Effector memory CD8-positive, alpha-beta T cell (primary cell): ENCODE measurements around the gene TMEM18.
"Not testable (repeated sequence)": the region's sequence is repeated elsewhere in the genome, so short reads cannot be mapped to it uniquely, and the experiment has no call there.

Experiments used
- ATAC-seq: fragments of 150-1000 bp; cut with Tn5 transposase; replicated peaks from 2 replicates; pipeline ENCODE4 v1.10.0; 2021; ENCODE audit warnings: mild to moderate bottlenecking, moderate library complexity
- DNase-seq, 3 experiments: peaks; one replicate each; pipeline ENCODE4 v3.0.0; 2021
- H3K27ac Mint-ChIP-seq, 2 donors: one replicate each; pipeline ENCODE4 v1.8.0; 2022; ENCODE audit warnings: mild to moderate bottlenecking in 2 of 2, mixed read lengths in 2 of 2, moderate library complexity in 2 of 2
- H3K27me3 Mint-ChIP-seq, 2 donors: one replicate each; pipeline ENCODE4 v1.8.0; 2022; ENCODE audit warnings: mixed read lengths in 2 of 2
- H3K36me3 Mint-ChIP-seq: one replicate; pipeline ENCODE4 v1.8.0; 2022; ENCODE audit warnings: mild to moderate bottlenecking, moderate library complexity, mixed read lengths; ENCODE audit not compliant: insufficient read depth
- H3K4me1 Mint-ChIP-seq, 2 donors: one replicate each; pipeline ENCODE4 v1.8.0; 2022; ENCODE audit warnings: low read depth in 2 of 2, mixed read lengths in 2 of 2
- H3K4me3 Mint-ChIP-seq, 2 donors: one replicate each; pipeline ENCODE4 v1.8.0; 2022; ENCODE audit warnings: mild to moderate bottlenecking in 2 of 2, mixed read lengths in 2 of 2, moderate library complexity in 2 of 2
- H3K9me3 Mint-ChIP-seq, 2 donors: one replicate each; pipeline ENCODE4 v1.8.0; 2022; ENCODE audit warnings: mixed read lengths in 2 of 2

TMEM18 gene

DNA sequence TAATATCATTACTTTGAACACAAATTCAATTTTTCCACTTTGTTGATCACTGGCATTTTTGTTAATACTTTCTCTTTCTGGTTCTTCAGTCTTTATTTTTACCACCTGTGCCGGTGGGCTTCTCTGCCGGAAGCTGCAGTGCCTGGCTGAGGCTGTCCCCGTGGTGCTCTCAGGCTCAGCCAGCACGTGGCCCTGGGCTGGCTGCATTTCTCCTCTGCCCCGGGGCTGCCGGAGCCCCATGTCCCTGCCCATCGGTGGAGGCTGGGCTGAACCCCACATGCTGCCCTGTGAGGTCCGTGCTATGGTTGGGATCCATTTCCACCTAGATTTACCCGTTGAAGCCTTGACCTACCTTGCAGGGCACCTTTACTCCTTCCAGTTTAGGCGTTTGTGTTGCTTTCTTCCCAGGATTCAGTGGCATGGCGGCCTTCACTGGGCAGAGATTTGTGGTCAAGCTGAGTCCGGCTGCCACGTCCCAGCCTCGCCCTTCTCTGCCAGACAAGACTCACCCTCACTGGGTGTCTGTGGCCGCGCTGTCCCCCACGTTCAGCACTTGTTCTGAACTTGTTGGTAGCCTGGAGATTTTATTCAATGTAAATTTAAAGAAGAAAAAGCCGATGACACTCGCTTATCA, 12.8 kb upstream of the TMEM18 start:
- Mint-ChIP-seq H3K4me3 (no peak overlapping the region), H3K9me3 (peaks cover 0 to 7% of the 10 kb centered on the region in 2 donors), H3K36me3 (peaks cover 3% of the 10 kb centered on the region), H3K27me3 (peaks cover 50 to 70% of the 10 kb centered on the region in 2 donors), H3K27ac (no peak overlapping the region), H3K4me1 (no peaks in the 10 kb centered on the region)
- DNase-seq (no peak), ATAC-seq (no peak)

DNA sequence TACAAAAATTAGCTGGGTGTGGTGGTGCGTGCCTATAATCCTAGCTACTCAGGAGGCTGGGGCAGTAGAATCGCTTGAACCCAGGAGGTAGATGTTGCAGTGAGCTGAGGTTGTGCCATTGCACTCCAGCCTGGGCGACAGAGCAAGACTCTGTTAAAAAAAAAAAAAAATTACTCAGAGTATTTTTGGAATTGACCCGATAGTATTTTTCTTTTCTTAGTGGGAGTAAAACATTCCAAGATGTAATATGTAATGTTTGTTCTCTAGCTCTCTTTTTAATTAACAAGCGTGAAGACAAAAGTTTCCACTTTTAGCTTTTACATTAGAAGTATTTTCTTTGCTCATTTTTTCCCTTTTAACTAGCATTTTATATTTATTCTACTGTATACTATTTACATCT, 12.0 kb upstream of the TMEM18 start:
- no peak overlapping the region for H3K27ac Mint-ChIP-seq
- peaks cover 4 to 8% of the 10 kb centered on the region in 2 donors for H3K9me3 Mint-ChIP-seq
- no peaks in the 10 kb centered on the region for H3K4me1 Mint-ChIP-seq
- ATAC-seq (no peak), DNase-seq (no peak)
- H3K27me3 Mint-ChIP-seq = peaks cover 51 to 68% of the 10 kb centered on the region in 2 donors
- H3K4me3 Mint-ChIP-seq = no peak overlapping the region
- peaks cover 3% of the 10 kb centered on the region for H3K36me3 Mint-ChIP-seq

DNA sequence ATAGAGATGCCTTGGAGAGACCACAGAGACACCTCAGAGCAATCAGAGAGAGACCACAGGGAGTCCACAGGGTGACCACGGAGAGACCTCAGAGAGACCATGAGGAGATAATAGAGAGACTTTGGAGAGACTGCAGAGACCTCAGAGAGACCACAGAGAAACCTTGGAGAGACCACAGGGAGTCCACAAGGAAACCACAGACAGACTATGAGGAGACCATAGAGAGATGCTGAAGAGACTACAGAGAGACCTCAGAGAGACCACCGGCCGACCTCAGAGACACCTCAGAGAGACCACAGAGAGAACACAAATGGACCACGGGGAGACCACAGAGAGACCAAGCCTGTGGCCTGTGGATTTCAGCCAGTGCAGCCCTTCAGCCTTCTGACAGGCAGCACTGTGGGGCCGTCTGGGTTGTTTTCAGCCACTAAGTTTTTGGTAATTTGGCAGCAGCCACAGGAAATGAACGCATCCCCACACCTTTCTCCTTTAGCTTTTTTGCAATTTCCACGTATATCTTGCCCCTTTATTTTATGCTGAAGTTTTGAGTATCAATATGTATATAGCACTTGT, 11.4 kb upstream of the TMEM18 start:
- peak overlapping the region in 1 of 2 donors; percentile 7 for H3K27ac Mint-ChIP-seq
- H3K27me3 Mint-ChIP-seq = peaks cover 48 to 65% of the 10 kb centered on the region in 2 donors
- H3K4me3 Mint-ChIP-seq = no peak overlapping the region
- no peak for ATAC-seq
- H3K4me1 Mint-ChIP-seq = no peaks in the 10 kb centered on the region
- H3K36me3 Mint-ChIP-seq = peaks cover 3% of the 10 kb centered on the region
- H3K9me3 Mint-ChIP-seq = peaks cover 7 to 8% of the 10 kb centered on the region in 2 donors
- no peak for DNase-seq

DNA sequence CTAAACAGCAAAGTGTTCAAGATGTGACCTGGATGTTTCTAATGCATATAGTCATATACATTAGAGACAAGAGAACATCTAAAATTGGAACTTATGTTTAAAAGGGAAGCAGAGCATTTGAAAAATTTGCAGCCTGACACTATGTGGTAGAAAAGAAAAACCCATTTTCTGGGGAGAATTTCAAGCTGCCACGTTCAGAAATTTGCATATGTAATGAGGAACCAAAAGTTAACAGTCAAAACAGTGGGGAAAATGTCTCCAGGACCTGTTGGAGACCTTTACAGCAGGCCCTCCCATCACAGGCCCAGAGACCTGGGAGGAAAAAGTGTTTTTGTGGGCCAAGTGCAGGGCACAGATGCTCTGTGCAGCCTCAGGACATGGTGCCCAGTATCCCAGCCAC, 8.2 kb upstream of the TMEM18 start:
- DNase-seq (no peak), ATAC-seq (no peak)
- Mint-ChIP-seq H3K27me3 (peaks cover 30 to 43% of the 10 kb centered on the region in 2 donors), H3K4me1 (no peaks in the 10 kb centered on the region), H3K4me3 (no peak overlapping the region), H3K9me3 (peaks cover 7 to 8% of the 10 kb centered on the region in 2 donors), H3K36me3 (peaks cover 3% of the 10 kb centered on the region), H3K27ac (no peak overlapping the region)

DNA sequence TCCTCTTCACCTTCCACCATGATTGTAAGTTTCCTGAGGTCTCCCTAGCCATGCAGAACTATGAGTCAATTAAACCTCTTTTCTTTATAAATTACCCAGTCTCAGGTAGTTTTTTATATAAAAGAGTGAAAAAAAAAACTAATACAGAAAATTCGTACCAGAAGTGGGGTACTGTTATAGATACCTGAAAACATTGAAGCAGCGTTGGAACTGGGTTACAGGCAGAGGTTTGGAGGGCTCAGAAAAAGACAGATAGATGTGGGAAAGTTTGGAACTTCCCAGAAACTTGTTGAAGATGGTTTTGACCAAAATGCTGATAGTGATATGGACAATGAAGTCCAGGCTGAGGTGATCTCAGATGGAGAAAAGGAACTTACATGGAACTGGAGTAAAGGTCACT, 7.7 kb upstream of the TMEM18 start:
- peaks cover 25 to 38% of the 10 kb centered on the region in 2 donors for H3K27me3 Mint-ChIP-seq
- ATAC-seq, H3K4me1 Mint-ChIP-seq, DNase-seq, H3K27ac Mint-ChIP-seq, H3K9me3 Mint-ChIP-seq, H3K36me3 Mint-ChIP-seq, H3K4me3 Mint-ChIP-seq: not testable (repeated sequence)

DNA sequence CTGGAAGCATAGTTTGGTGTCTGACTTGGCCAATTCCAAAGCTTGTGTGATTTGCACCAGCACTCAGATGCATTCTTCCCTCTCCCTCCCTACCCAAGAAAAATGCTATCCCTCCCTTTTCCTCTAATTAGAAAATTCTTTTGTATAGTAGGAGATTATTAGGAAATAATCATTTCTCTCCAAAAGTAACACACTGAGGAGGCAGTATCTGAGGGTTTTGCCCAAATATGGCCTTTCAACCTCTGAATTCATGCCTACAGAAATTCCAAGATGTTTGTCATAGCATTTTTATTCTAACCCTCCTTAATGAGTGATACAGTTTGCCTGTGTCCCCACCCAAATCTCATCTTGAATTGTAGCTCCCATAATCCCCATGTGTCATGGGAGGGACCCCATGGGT, 5.0 kb upstream of the TMEM18 start:
- DNase-seq = no peak
- Mint-ChIP-seq H3K27me3 (peaks cover 9 to 24% of the 10 kb centered on the region in 2 donors), H3K4me3 (no peak overlapping the region), H3K9me3 (peaks cover 7 to 8% of the 10 kb centered on the region in 2 donors), H3K4me1 (peaks cover 8 to 9% of the 10 kb centered on the region in 2 donors), H3K27ac (no peak overlapping the region), H3K36me3 (peaks cover 17% of the 10 kb centered on the region)
- no peak for ATAC-seq

DNA sequence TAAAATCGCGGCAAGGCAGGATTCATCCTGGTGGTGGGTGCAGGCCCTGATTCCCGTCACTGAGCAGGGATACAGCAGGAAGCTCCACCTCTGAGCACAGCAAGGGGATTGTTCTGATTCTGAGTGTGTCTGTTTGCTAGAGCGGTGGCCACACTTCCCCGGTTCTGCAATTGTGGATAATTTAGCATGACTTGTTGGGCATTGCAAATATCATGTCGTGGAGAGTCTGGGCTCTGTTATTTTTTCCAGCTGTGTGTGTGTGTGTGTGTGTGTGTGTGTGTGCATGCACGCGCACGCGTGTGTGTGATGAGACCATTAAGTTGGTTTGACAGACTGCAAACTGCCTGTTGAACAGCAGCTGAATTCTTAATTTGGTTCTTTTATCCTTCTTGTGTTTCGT, 4.1 kb upstream of the TMEM18 start:
- DNase-seq (no peak), ATAC-seq (no peak)
- peaks cover 22% of the 10 kb centered on the region for H3K36me3 Mint-ChIP-seq
- H3K27ac Mint-ChIP-seq = no peak overlapping the region
- H3K4me1 Mint-ChIP-seq = peaks cover 12 to 15% of the 10 kb centered on the region in 2 donors
- H3K4me3 Mint-ChIP-seq = no peak overlapping the region
- peaks cover 9 to 16% of the 10 kb centered on the region in 2 donors for H3K27me3 Mint-ChIP-seq
- H3K9me3 Mint-ChIP-seq = peaks cover 7 to 8% of the 10 kb centered on the region in 2 donors

DNA sequence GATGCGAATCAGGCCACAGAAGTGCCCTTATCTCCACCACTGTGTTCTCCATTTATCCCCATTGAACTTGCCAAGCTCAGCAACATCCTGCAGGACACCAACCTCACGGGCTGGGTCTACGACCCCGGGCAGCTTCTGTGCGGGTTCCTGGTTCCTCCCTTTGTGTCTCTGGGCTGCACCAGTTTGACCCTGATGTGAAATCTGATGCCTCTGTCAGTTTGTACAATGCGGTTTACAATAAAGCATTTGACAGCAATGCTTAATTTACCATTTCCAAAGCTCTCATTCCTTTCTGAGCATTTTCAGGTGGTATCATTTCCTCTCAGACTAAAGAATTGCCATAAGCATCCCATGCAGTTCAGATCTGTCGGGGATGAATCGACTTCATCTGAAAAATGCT, 3.3 kb upstream of the TMEM18 start:
- Mint-ChIP-seq H3K4me3 (no peak overlapping the region), H3K36me3 (peaks cover 27% of the 10 kb centered on the region), H3K27ac (no peak overlapping the region), H3K4me1 (peaks cover 17 to 21% of the 10 kb centered on the region in 2 donors), H3K9me3 (peaks cover 6 to 7% of the 10 kb centered on the region in 2 donors), H3K27me3 (peaks cover 8 to 9% of the 10 kb centered on the region in 2 donors)
- DNase-seq (no peak), ATAC-seq (no peak)

DNA sequence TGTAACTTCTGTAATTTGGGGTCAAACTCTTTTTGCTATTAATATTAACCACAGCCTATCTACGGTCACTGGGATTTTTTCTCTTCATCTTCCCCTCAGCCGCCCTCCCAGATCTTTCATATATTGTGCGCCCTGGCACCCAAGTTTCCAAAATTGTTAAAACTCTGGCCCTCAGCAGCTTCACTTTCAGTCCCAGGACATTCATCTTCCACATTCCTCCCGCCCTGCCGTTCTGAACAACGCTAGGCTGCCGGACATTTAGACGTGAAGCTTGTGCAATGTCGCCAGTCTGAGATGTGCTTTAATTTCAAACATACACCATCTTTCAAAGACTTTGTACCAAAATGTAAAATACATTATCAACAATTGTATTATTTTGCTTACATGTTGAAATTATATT, 1.8 kb upstream of the TMEM18 start:
- peaks cover 27% of the 10 kb centered on the region for H3K36me3 Mint-ChIP-seq
- H3K27ac Mint-ChIP-seq = peak overlapping the region; percentile 98 to 99
- ATAC-seq = no peak
- no peaks in the 10 kb centered on the region for H3K27me3 Mint-ChIP-seq
- H3K9me3 Mint-ChIP-seq = peaks cover 0 to 2% of the 10 kb centered on the region in 2 donors
- H3K4me3 Mint-ChIP-seq = peak overlapping the region; percentile 93 to 96
- H3K4me1 Mint-ChIP-seq = peaks cover 29 to 36% of the 10 kb centered on the region in 2 donors
- no peak for DNase-seq

DNA sequence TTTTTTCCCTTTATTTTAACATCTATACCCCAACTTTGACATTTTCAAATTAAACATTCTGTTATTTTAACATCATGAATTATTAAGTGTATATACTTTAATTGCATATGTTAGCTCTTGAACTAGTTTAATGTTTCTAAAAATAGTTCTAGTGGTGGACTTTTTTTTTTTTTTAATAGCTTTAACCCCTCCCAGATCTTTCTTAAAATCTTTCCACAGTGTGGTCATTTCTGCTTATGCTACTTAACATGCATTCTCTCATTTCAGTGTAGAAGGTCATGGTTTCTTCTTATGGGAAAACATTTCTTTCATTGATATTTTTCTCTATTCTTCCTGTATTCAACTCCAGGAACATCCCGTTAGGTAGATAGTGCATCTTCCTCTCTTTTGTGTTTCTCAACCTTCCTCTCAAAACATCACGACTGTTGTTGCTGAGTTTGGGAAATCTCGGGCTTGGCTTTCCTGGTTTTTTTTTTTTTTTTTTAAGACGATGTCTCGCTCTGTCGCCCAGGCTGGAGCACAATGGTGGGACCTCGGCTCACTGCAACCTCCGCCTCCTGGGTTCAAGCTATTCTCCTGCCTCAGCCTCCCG, 849 bp upstream of the TMEM18 start:
- Mint-ChIP-seq H3K4me3 (peak overlapping the region; percentile 93 to 96), H3K4me1 (peaks cover 31 to 39% of the 10 kb centered on the region in 2 donors), H3K9me3 (no peaks in the 10 kb centered on the region), H3K36me3 (peaks cover 29% of the 10 kb centered on the region), H3K27ac (peak overlapping the region; percentile 98 to 99), H3K27me3 (no peaks in the 10 kb centered on the region)
- ATAC-seq = no peak
- DNase-seq = no peak

DNA sequence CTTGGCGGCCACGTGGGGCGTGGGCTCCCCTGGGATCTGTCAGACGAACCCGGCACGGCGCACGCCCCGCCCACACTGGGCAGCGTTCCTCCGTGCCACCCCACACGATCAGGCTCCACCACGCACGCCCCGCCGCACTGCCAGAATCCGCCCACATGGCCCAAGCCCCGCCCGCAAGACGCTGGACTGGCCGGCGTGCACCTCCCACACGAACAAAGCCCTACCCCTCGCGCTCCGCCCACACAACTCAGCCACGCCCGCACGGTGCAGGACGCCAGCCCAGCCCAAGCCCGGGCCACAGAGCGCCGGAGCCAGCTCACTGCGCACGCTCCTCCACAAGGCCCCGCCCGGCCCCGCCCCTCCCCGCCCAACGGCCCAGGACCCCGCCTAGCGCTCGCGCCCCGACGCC, 555 bp downstream of the TMEM18 start:
- Mint-ChIP-seq H3K9me3 (no peaks in the 10 kb centered on the region), H3K27me3 (no peaks in the 10 kb centered on the region), H3K4me3 (peak overlapping the region; percentile 93 to 96), H3K4me1 (peaks cover 33 to 39% of the 10 kb centered on the region in 2 donors), H3K36me3 (peaks cover 29% of the 10 kb centered on the region), H3K27ac (peak overlapping the region; percentile 98 to 99)
- ATAC-seq (peak; percentile 77), DNase-seq (peak; percentile 95 to 97 (median 96))

DNA sequence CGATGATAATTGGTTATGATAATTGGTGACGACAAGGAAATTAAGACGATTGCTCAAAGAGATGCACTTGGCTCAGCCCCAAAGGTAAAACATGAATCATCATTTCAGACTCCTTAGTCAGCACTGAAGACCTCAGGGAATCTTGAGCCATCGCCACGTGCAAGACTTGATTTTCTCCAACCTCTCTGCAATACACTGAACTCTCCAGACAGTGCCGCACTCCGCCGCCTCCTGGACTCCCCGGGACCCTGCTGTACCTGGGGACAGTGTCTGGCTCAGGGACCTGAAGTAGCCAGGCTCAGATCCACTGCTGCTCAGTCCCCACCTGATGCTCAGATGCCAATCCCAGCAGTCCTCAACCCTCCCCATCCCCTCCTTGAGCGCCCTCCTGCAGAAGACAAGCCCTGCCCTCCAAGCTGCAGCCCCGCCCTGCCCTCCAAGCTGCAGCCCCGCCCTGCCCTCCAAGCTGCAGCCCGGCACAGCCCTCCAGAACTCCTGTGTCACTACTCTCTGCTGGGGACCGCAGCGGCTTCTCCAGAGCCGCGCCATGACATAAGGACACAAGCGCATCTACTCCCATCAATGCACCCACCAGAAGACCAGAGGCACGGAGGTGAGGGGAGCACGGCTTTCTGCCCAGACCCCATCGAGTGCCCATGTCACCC, 1.1 kb downstream of the TMEM18 start:
- no peaks in the 10 kb centered on the region for H3K9me3 Mint-ChIP-seq
- peaks cover 33 to 39% of the 10 kb centered on the region in 2 donors for H3K4me1 Mint-ChIP-seq
- DNase-seq (peak in 1 of 3 experiments; percentile 26), ATAC-seq (peak; percentile 14)
- H3K36me3 Mint-ChIP-seq = peaks cover 29% of the 10 kb centered on the region
- H3K27ac Mint-ChIP-seq = peak overlapping the region; percentile 98 to 99
- H3K27me3 Mint-ChIP-seq = no peaks in the 10 kb centered on the region
- H3K4me3 Mint-ChIP-seq = peak overlapping the region; percentile 93 to 96

DNA sequence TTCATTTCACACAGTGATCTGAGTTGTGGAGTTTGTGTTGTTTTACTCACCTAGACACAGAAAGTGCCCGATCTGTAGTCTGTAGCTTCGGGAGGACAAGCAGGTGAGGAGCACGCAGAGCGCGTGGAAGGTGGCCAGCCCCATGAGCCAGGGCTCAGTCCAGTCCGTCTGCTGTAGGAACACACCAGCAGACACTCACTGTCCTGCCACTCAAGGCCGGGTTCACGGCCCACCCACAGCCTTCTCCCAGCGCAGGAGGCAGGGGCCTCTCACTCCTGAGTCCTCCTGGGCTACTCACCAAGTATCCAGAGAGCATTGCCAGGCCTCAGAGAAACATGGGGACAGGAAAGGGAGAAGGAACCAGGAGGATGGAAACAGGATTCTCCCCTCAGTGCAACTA, 1.7 kb downstream of the TMEM18 start:
- Mint-ChIP-seq H3K4me3 (peak overlapping the region; percentile 36 to 93), H3K27ac (peak overlapping the region in 1 of 2 donors; percentile 1), H3K4me1 (peaks cover 33 to 39% of the 10 kb centered on the region in 2 donors), H3K27me3 (no peaks in the 10 kb centered on the region), H3K36me3 (peaks cover 35% of the 10 kb centered on the region), H3K9me3 (no peaks in the 10 kb centered on the region)
- DNase-seq = no peak
- ATAC-seq = no peak
